ELF-1 (cell line): ENCODE results near the gene MAPK8.
A peak's percentile ranks its signal among the peaks of the same experiment; 100 is the strongest.
"Not testable (repeated sequence)": the region's sequence is repeated elsewhere in the genome, so short reads cannot be mapped to it uniquely, and the experiment has no call there.

Experiments used
- DNase-seq: peaks from one replicate; pipeline ENCODE4 v3.0.0-alpha.2; 2016; ENCODE audit warnings: low read depth, low spot score

The MAPK8 gene

DNA sequence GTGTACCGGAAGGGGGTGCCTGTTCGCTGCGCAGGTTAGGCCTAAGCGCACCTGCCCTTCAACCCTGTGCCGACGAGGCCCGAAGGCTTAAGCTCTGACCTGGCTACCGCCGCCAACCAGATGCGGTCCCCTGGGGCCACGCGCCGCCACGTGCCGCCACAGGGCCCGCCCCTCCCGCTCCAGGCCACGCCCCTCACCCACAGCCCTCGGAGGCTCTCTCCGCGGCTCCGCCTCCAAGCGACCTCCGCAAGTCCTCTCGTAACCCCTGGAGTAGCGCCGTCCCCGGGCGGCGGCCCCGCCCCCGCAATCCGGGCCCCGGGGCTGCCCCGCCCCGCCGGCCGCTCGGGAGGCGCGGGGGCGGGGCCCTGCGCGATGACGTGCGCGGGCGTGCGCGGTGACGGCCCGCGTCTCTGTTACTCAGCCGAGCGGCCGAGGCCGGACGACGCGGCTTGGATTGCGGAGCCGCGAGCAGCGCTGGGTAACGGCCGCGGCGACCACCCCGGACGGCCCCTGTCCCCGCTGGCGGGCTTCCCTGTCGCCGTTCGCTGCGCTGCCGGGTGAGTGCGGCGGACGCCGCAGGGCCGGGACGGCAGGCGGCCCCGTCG lies at the start of gene MAPK8:
TSS of gene MAPK8 (plus strand) at position 413 of the 605 bp plus-strand sequence. CDS start 94,984 bp downstream, outside the sequence.
- peak; percentile 95 for DNase-seq

GRCh38 chr10:48257407-48257961 lies 49.0 kb upstream of the MAPK8 start:
- no peak for DNase-seq

- no peak for DNase-seq
Measured at GRCh38 chr10:48258105-48258504, 48.4 kb upstream of the MAPK8 start.

DNA sequence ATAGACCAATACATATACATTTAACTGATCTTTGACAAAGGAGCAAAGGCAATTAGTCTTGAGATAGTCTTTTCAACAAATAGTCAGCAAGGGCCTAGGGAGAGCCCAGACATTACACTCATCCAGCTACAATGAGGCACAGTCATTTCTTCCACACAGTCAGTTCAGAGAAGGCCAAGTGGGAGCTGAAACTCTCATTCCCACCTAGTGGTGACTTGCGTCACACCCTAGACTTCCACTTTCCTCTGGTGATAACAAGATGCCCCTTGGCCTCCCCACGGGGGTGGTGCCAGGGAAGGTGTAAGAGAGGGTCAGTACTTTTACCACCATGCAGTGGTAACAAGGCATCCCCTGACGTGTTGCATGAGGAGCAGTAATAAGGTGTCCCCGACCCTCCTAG lies 39.9 kb upstream of the MAPK8 start:
- no peak for DNase-seq

- DNase-seq, result no peak
Measured at GRCh38 chr10:48271047-48271730, 35.3 kb upstream of the MAPK8 start.

DNA sequence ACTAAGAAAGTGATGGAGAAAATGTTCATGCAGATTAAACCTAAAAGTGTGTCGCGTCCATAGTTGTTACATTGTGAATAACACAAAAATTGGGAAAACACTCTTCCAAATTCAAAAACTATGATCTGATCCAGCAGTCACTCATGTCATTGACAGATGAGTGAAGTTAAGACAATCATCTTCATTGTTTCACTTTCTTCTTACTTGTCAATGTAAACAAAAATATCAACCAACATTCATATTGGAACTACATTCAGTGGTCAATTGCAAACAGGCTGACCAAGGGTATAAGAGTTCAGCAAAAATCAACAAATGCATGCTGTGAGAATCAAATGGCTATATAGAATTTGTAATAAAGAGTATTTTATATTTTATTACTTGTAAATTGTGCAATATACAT lies 33.8 kb upstream of the MAPK8 start:
- no peak for DNase-seq

DNA sequence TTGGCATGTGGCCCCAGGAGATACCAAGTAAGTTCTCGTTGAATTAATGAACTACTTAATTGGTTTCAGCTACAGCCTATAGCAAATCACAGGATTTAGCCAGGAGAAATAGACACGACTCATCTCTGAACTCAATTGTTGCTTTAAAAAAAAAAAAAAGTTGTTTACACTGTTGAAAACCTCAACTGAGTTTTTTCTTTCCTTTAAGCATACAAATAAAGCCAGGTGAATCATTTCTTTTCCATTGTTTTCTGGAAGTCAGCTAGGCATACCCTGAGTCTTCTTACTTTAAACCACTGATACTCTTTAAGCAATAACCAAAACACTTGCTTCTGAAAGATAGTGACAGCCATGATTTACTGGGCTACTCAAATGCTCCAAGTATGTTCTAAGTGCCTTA lies 32.7 kb upstream of the MAPK8 start:
- DNase-seq, result no peak

GRCh38 chr10:48274636-48275035 lies 31.8 kb upstream of the MAPK8 start, which contains the start of gene FRMPD2:
Gene FRMPD2 (minus strand): TSS chr10:48274696. CDS start chr10:48274567, 129 bp downstream.
- DNase-seq, result peak; percentile 40

GRCh38 chr10:48277093-48277492 lies 29.4 kb upstream of the MAPK8 start:
- no peak for DNase-seq

- DNase-seq, result no peak
Measured at GRCh38 chr10:48279081-48279751, 27.3 kb upstream of the MAPK8 start.

GRCh38 chr10:48281697-48282096 lies 24.8 kb upstream of the MAPK8 start:
- DNase-seq, result not testable (repeated sequence)

GRCh38 chr10:48282829-48283228 lies 23.6 kb upstream of the MAPK8 start:
- DNase-seq, result no peak

GRCh38 chr10:48284002-48284546 lies 22.4 kb upstream of the MAPK8 start:
- no peak for DNase-seq

GRCh38 chr10:48284811-48285210 lies 21.7 kb upstream of the MAPK8 start:
- no peak for DNase-seq

- DNase-seq, result no peak
Measured at GRCh38 chr10:48285710-48286109, 20.8 kb upstream of the MAPK8 start.

- DNase-seq, result no peak
Measured at GRCh38 chr10:48286356-48286755, 20.1 kb upstream of the MAPK8 start.

DNA sequence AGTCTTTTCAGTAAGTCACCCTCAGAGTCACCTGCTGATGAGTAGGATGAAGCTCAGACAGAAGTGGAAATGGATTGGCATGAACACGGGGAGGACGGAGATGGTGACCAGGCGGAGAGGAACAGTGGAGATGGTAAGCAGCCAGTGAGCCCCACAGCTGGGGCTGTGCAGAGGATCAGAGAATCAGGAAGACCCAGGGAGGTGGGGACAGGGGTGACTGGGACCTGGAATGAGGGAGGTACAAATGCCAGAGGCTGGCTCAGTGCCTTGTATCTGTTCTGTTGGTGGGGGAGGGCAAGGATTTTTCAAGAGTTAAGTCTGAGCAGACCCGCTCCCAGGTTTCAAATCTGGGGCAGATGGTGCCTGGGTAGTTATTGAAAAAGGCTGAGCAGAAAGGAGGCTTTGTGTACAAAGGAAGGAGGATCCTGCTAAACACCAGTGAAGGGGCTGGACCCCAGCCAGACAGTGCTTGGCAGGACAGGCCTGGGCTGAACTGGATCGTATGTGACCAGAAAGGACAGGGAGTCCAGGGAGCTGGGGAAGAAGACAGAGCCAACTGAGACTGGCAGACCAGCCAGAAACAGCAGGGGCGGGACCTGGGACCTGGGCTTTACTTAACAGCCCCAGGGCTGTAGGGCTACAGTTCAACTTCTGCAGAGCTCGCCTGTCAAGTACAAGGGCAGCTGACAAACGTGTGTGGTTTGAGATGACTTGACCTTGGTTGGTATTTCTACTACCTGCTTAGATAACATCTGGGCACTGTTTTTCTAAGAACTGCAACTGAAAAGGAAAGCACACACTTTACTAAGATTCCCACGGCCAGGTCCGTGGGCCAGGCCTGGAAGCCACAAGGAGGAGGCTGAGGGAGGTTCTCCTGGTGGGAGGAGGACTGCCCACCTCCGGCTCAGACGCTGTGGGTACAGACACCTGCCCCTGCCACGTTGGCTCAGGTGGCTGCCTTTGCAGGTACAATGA lies 18.8 kb upstream of the MAPK8 start:
- no peak for DNase-seq

- DNase-seq, result no peak
Measured at GRCh38 chr10:48288661-48289060, 17.8 kb upstream of the MAPK8 start.

GRCh38 chr10:48289501-48290238 lies 16.8 kb upstream of the MAPK8 start:
- peak; percentile 82 for DNase-seq

DNA sequence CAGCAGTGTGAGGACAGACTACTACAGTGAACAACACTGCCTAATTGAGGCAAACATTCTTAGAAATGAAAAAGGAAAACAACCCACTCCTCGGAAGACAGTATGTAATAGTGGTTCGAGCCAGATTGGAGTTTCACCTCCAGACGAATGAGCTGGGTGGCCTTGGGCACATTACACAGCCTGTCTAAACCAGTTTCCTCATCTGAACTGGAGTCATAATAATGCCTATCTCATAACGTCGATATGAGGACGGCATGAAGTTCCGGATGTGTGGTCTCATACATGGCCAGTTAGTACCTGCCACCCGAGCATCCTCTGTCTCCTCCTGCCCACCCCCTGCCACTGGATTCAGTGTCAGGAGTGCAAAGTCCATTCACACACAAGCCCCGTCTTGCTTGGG lies 16.2 kb upstream of the MAPK8 start:
- no peak for DNase-seq
